Mesenchymal stem cell (in vitro differentiated cells and primary cell): ENCODE data around the gene COX6B2.

Experiments used
- DNase-seq: peaks from one replicate; pipeline ENCODE4 v3.0.0-alpha.2; 2013
- H2AFZ ChIP-seq: one replicate; pipeline ENCODE4 v1.6.1; 2013; ENCODE audit warnings: low read depth, mild to moderate bottlenecking, control low read depth, inconsistent platforms, low read length, moderate library complexity
- H2AK5ac ChIP-seq: 2 replicates; pipeline ENCODE4 v1.6.1; 2013; ENCODE audit warnings: low read length, moderate library complexity, mild to moderate bottlenecking, inconsistent platforms; ENCODE audit not compliant: severe bottlenecking
- H2BK120ac ChIP-seq: one replicate; pipeline ENCODE4 v1.6.1; 2013; ENCODE audit warnings: low read depth, mild to moderate bottlenecking, inconsistent platforms, low read length, moderate library complexity
- H2BK12ac ChIP-seq, 2 experiments: one replicate each; pipeline ENCODE4 v1.6.1; 2013; ENCODE audit warnings: inconsistent platforms in 2 of 2, low read length in 2 of 2, mild to moderate bottlenecking in 2 of 2, moderate library complexity in 2 of 2, control low read depth in 1 of 2
- H2BK15ac ChIP-seq: one replicate; pipeline ENCODE4 v1.6.1; 2013; ENCODE audit warnings: mild to moderate bottlenecking, low read depth, inconsistent platforms; ENCODE audit not compliant: poor library complexity, severe bottlenecking
- H2BK5ac ChIP-seq: 2 replicates; pipeline ENCODE4 v1.6.1; 2013; ENCODE audit warnings: low read depth, mild to moderate bottlenecking, low read length, control low read depth, inconsistent platforms; ENCODE audit not compliant: poor library complexity, severe bottlenecking
- H3K14ac ChIP-seq, 2 experiments: one replicate each; pipeline ENCODE4 v1.6.1; 2013; ENCODE audit warnings: inconsistent platforms in 2 of 2, low read length in 2 of 2, control low read depth in 1 of 2, mild to moderate bottlenecking in 1 of 2, moderate library complexity in 1 of 2
- H3K18ac ChIP-seq, 2 experiments: one replicate each; pipeline ENCODE4 v1.6.1; 2013; ENCODE audit warnings: inconsistent platforms in 2 of 2, low read length in 2 of 2, control low read depth in 1 of 2, low read depth in 1 of 2, mild to moderate bottlenecking in 1 of 2
- H3K23ac ChIP-seq, 2 experiments: one replicate each; pipeline ENCODE4 v1.6.1; 2013; ENCODE audit warnings: inconsistent platforms in 2 of 2, low read length in 2 of 2, mild to moderate bottlenecking in 2 of 2, moderate library complexity in 2 of 2, control low read depth in 1 of 2
- H3K27ac ChIP-seq: 2 replicates; pipeline ENCODE4 v1.5.1; 2013; ENCODE audit warnings: mild to moderate bottlenecking, moderate library complexity, low read length, control low read depth, inconsistent platforms; ENCODE audit not compliant: poor library complexity, severe bottlenecking
- H3K27me3 ChIP-seq, 2 experiments: 2 replicates each; pipeline versions ENCODE4 v1.6.1 to v1.7.0; 2013; ENCODE audit warnings: low read length in 2 of 2, mild to moderate bottlenecking in 2 of 2, moderate library complexity in 2 of 2, control low read depth in 1 of 2, inconsistent platforms in 1 of 2; ENCODE audit not compliant: control insufficient read depth in 1 of 2, insufficient read depth in 1 of 2
- H3K36me3 ChIP-seq, 2 experiments: 2 replicates each; pipeline versions ENCODE4 v1.6.1 to v1.7.0; 2013; ENCODE audit warnings: low read length in 2 of 2, control low read depth in 1 of 2, inconsistent platforms in 1 of 2, low read depth in 1 of 2, mild to moderate bottlenecking in 1 of 2; ENCODE audit not compliant: insufficient read depth in 2 of 2, control insufficient read depth in 1 of 2
- H3K4ac ChIP-seq, 2 experiments: one replicate each; pipeline ENCODE4 v1.6.1; 2013; ENCODE audit warnings: inconsistent platforms in 2 of 2, low read length in 2 of 2, mild to moderate bottlenecking in 2 of 2, moderate library complexity in 2 of 2, control low read depth in 1 of 2, low read depth in 1 of 2
- H3K4me1 ChIP-seq: 2 replicates; pipeline ENCODE4 v1.6.1; 2013; ENCODE audit warnings: low read depth, low read length, control low read depth; ENCODE audit not compliant: control insufficient read depth, insufficient read depth
- H3K4me2 ChIP-seq: 2 replicates; pipeline ENCODE4 v1.6.1; 2013; ENCODE audit warnings: low read length, mild to moderate bottlenecking, inconsistent platforms; ENCODE audit not compliant: poor library complexity, severe bottlenecking
- H3K4me3 ChIP-seq, 2 experiments: 2 replicates each; pipeline versions ENCODE4 v1.5.1 to v1.7.0; 2013; ENCODE audit warnings: low read length in 2 of 2, mild to moderate bottlenecking in 2 of 2, control low read depth in 1 of 2, low read depth in 1 of 2; ENCODE audit not compliant: insufficient read depth in 1 of 2
- H3K79me1 ChIP-seq: replicated peaks from 2 replicates; pipeline ENCODE4 v1.6.1; 2013; ENCODE audit warnings: mild to moderate bottlenecking, control low read depth, low read length, inconsistent platforms; ENCODE audit not compliant: poor library complexity, severe bottlenecking
- H3K9ac ChIP-seq: 2 replicates; pipeline ENCODE4 v1.7.0; 2013; ENCODE audit warnings: mild to moderate bottlenecking, low read length, moderate library complexity
- H3K9me3 ChIP-seq: 2 replicates; pipeline ENCODE4 v1.7.0; 2013; ENCODE audit warnings: mild to moderate bottlenecking, low read length; ENCODE audit not compliant: control insufficient read depth
- H4K8ac ChIP-seq: one replicate; pipeline ENCODE4 v1.6.1; 2013; ENCODE audit warnings: inconsistent platforms, mild to moderate bottlenecking, low read length, moderate library complexity
- H4K91ac ChIP-seq: one replicate; pipeline ENCODE4 v1.6.1; 2013; ENCODE audit warnings: mild to moderate bottlenecking, low read length, inconsistent platforms
- WGBS: methylation state at CpG from one replicate; pipeline ENCODE4 v1.1.7; 2013; ENCODE audit warnings: mixed read lengths; 5-methylcytosine and 5-hydroxymethylcytosine counted together

The COX6B2 gene

GRCh38 chr19:55324662-55325061, 29.9 kb downstream of the COX6B2 start:
- no peak for DNase-seq
- Histone ChIP-seq H3K14ac (no peak overlapping the region), H3K27me3 (peaks cover 8 to 32% of the 10 kb centered on the region in 2 experiments), H3K9ac (no peak overlapping the region), H3K9me3 (no peaks in the 10 kb centered on the region), H3K79me1 (no peaks in the 10 kb centered on the region), H3K4me1 (peaks cover 9% of the 10 kb centered on the region), H2AFZ (no peak overlapping the region), H2AK5ac (no peak overlapping the region), H3K23ac (no peak overlapping the region), H2BK12ac (no peak overlapping the region), H3K4me2 (no peak overlapping the region), H2BK15ac (no peak overlapping the region), H3K27ac (no peak overlapping the region), H3K4ac (no peak overlapping the region), H4K91ac (no peak overlapping the region), H2BK5ac (no peak overlapping the region), H3K18ac (no peak overlapping the region), H2BK120ac (no peak overlapping the region), H3K4me3 (peak overlapping the region in 1 of 2 experiments; percentile 20), H3K36me3 (no peaks in the 10 kb centered on the region), H4K8ac (no peak overlapping the region)
- 90% methylated on average over 6 of the region's 6 CpGs for WGBS

- no peak overlapping the region for H3K23ac ChIP-seq
- H3K36me3 ChIP-seq = no peaks in the 10 kb centered on the region
- DNase-seq = no peak
- no peak overlapping the region for H2AFZ ChIP-seq
- H3K9me3 ChIP-seq = no peaks in the 10 kb centered on the region
- no peak overlapping the region for H3K18ac ChIP-seq
- no peak overlapping the region for H3K4me3 ChIP-seq
- no peak overlapping the region for H2BK15ac ChIP-seq
- no peak overlapping the region for H2BK120ac ChIP-seq
- H4K91ac ChIP-seq = no peak overlapping the region
- no peak overlapping the region for H3K27ac ChIP-seq
- H3K9ac ChIP-seq = no peak overlapping the region
- no peak overlapping the region for H2BK12ac ChIP-seq
- peaks cover 7% of the 10 kb centered on the region for H3K4me1 ChIP-seq
- H3K79me1 ChIP-seq = no peaks in the 10 kb centered on the region
- no peak overlapping the region for H3K14ac ChIP-seq
- H3K4me2 ChIP-seq = no peak overlapping the region
- no peak overlapping the region for H2AK5ac ChIP-seq
- H3K4ac ChIP-seq = no peak overlapping the region
- WGBS = 80% methylated on average over 11 of the region's 12 CpGs
- H2BK5ac ChIP-seq = no peak overlapping the region
- no peak overlapping the region for H4K8ac ChIP-seq
- peaks cover 8 to 33% of the 10 kb centered on the region in 2 experiments for H3K27me3 ChIP-seq
These were observed 32.2 kb downstream of the COX6B2 start for GRCh38 chr19:55322204-55322885.

GRCh38 chr19:55321466-55322137, 32.9 kb downstream of the COX6B2 start:
- Histone ChIP-seq H2AK5ac (no peak overlapping the region), H3K18ac (no peak overlapping the region), H3K27ac (no peak overlapping the region), H3K4me1 (peaks cover 7% of the 10 kb centered on the region), H2BK120ac (no peak overlapping the region), H2BK5ac (no peak overlapping the region), H3K27me3 (peaks cover 8 to 33% of the 10 kb centered on the region in 2 experiments), H3K23ac (no peak overlapping the region), H3K4me2 (no peak overlapping the region), H2BK12ac (no peak overlapping the region), H2BK15ac (no peak overlapping the region), H3K4me3 (no peak overlapping the region), H3K79me1 (no peaks in the 10 kb centered on the region), H2AFZ (no peak overlapping the region), H4K91ac (no peak overlapping the region), H3K9ac (no peak overlapping the region), H3K9me3 (no peaks in the 10 kb centered on the region), H3K14ac (no peak overlapping the region), H3K36me3 (no peaks in the 10 kb centered on the region), H3K4ac (no peak overlapping the region), H4K8ac (no peak overlapping the region)
- 75% methylated on average over 6 of the region's 9 CpGs for WGBS
- DNase-seq = no peak

GRCh38 chr19:55320844-55321419, 33.6 kb downstream of the COX6B2 start:
- Histone ChIP-seq H3K18ac (no peak overlapping the region), H3K27me3 (peaks cover 8 to 33% of the 10 kb centered on the region in 2 experiments), H3K4me1 (peaks cover 7% of the 10 kb centered on the region), H2BK5ac (no peak overlapping the region), H4K91ac (no peak overlapping the region), H3K9me3 (peaks cover 3% of the 10 kb centered on the region), H3K79me1 (no peaks in the 10 kb centered on the region), H3K36me3 (no peaks in the 10 kb centered on the region), H3K14ac (no peak overlapping the region), H2BK120ac (no peak overlapping the region), H3K4me2 (no peak overlapping the region), H3K23ac (no peak overlapping the region), H3K4ac (no peak overlapping the region), H3K9ac (no peak overlapping the region), H2AK5ac (no peak overlapping the region), H2AFZ (no peak overlapping the region), H4K8ac (no peak overlapping the region), H3K27ac (no peak overlapping the region), H3K4me3 (no peak overlapping the region), H2BK12ac (no peak overlapping the region), H2BK15ac (no peak overlapping the region)
- DNase-seq = no peak
- WGBS = 90% methylated on average over 8 of the region's 8 CpGs
